NCI-H1436 (cell line): ENCODE data around the gene VEZT.

Experiments used
- DNase-seq: peaks from one replicate; lab custom pipeline; 2025; lab: John Stamatoyannopoulos, UW

The VEZT gene

DNA sequence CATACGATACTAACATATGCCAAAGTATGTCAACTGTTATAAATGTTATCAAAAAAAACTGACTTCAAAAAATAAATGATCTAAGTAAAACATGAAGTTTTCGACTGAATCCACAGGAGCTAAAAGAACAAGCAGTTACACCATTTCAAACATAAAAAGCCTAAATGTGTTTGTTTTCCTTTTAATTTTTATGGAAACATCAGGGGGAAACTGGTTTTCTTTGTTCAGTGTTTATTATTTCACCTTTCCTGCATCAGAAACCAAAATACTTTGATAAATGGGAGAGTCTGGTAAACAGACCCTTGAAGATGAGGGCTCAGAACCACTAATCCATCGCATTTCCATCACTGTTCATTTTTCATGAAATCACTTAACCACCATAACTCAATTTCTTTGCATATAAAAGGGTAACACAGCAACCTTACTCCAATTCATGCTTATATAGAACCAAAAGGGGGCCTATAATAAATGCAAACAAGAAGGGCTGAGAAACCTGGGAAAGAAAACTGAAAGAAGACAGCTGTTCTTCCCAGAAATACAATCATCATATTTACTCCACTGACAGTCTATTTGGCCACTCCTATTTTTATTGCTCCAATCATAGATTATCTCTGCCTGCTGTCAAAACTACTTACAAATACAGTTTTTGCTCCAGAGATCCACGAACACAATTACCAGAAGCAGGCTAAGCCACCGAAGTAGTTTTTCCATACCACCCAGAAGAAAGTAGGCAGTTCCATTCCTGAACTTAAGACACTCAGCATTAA is 17.3 kb upstream of the VEZT start:
- DNase-seq, result no peak

- no peak for DNase-seq
These were observed 16.4 kb upstream of the VEZT start for GRCh38 chr12:95201056-95201670.

GRCh38 chr12:95202691-95203486 is 14.7 kb upstream of the VEZT start:
- DNase-seq, result no peak

DNA sequence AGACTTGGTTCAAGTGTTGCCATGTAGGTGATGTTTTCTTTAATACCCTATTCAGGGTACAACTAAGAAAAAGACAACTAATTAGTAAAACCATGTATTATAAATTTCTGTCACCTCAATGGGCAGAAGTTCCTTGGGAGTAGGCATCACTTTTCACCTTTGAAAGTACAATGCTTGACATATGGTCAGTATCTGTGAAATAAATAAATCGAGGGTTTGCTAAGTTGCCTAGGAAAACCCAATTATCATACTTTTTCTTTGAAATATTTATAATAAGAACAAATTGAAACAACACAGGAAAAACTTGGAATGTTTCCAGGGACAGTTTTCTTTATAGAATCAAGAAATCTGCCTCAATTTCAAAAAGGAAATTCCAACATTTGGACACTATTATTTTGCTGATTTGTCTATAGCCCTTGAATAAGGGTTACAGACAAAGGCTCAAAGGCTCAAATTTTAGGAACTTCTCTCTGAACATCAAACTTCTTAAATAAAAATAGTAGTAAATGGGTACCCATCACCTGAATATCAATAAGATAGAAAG is 14.0 kb upstream of the VEZT start:
- DNase-seq, result no peak

DNA sequence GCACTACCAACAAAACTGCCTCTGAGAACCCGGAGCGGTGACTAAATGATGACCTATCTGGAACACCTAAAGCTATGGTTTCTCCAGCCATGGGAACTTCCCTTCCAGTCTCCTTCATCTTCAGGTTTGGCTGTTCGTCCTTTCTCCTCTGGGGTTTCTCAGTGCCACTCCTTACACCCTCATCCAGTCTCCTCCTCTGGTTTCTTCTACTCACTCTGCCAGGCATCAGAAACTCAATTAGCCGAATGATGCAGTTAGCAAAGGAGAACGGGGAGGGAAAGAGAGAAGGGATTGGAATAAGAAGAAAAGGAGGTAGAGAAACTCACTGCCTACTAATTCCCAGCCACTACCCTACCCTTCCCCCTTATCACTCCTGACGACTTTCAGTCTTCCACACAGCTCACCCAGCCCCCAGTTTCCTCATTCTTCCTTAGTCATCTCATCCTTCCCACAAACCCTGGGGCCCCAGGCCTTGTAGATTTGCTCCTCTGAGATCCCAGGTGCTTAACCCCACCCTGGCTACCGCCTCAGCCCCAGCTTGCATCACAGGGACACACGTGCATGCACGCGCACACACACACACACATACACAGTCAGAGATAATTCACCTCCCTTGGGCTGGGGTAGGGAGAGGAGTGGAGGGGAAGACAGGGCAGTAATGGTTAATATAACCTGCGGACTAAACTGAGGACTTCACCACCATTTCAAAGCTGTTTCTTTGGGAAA is 13.3 kb upstream of the VEZT start:
- DNase-seq, result no peak

DNA sequence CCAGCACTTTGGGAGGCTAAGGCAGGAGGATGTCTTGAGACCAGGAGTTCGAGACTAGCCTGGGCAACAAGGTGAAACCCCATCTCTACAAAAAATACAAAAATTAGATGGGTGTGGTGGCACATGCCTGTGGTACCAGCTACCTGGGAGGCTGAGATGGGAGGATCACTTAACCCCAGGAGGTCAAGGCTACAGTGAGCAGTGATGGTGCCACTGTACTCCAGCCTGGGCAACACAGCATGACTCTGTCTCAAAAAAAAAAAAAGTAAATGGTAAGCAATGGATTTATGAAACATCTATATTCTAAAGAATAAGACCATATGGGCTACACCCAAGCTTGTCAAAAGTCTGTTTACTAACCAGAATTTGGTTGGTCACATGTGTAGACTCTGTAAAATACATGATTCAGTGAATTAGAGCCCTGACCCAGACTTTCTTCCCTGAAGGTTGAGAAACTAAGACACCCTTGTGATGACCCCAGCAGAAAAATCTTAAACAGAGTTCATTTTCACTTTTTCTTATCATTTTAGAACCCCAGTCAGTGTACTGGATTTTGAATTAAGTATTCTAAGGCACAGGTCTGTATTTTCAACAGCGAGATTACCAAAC is 12.5 kb upstream of the VEZT start:
- no peak for DNase-seq

- no peak for DNase-seq
These were observed 11.9 kb upstream of the VEZT start for GRCh38 chr12:95205685-95206084.

- no peak for DNase-seq
These were observed 10.7 kb upstream of the VEZT start for GRCh38 chr12:95206916-95207315.

- DNase-seq, result no peak
These were observed 10.2 kb upstream of the VEZT start for GRCh38 chr12:95207407-95207806.

GRCh38 chr12:95208678-95209077 is 8.9 kb upstream of the VEZT start:
- no peak for DNase-seq

DNA sequence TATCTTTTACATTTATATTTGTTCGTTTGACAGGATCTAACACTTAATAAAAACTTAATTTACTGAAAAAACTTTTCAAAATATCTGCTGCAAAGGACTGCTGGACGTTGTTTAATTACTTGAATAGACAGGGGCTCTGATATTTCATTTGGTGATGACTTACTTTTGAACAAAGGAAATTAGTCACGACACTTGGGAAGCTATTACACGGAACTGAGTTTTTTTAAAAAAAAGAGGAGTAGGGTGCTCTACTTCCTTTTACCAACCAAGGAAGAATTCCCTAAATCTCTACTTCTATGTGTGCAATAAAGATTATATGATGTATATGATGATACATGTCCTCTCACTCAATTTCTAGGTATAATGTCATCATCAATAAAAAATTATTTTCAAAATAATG is 5.0 kb upstream of the VEZT start:
- DNase-seq, result no peak

- no peak for DNase-seq
These were observed 4.5 kb upstream of the VEZT start for GRCh38 chr12:95213119-95213518.

GRCh38 chr12:95213928-95214327 is 3.7 kb upstream of the VEZT start:
- DNase-seq, result no peak

DNA sequence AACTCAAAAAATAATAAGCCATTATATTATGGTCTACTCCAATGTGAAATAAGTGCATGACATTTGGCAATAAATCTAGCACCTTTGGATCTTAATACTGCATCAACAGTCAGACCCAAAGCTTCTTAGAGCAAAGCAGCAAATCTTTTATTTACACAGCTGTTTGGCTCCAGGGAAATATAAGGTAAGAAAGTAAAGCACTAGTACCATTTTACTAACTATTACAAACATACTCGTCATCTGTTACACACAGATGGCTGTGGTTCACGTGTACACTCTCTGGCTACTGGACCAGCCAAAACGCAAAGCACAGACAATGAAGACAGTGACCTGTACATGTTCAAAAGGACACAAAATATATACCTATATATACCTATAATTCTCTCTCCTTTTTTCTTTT is 3.1 kb upstream of the VEZT start:
- DNase-seq, result no peak

GRCh38 chr12:95215949-95216348 is 1.7 kb upstream of the VEZT start:
- DNase-seq, result no peak

GRCh38 chr12:95216711-95217376 is 763 bp upstream of the VEZT start:
- no peak for DNase-seq

- DNase-seq, result peak; percentile 54
These were observed 835 bp downstream of the VEZT start for GRCh38 chr12:95218150-95219133.

DNA sequence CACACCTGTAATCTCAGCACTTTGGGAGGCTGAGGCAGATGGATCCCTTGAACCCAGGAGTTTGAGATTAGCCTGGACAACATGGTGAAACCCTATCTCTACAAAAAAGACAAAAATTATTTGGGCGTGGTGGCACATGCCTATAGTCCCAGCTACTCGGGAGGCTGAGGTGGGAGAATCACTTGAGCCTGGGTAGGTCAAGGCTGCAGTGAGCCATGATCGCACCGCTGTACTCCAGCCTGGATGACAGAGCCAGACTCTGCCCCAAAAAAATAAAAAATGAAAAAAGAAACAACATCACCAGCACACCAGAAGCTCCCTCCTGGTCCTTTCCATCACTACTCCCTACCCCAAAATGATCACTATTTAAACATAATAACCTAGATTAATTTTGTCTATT is 2.6 kb downstream of the VEZT start:
- DNase-seq, result no peak

DNA sequence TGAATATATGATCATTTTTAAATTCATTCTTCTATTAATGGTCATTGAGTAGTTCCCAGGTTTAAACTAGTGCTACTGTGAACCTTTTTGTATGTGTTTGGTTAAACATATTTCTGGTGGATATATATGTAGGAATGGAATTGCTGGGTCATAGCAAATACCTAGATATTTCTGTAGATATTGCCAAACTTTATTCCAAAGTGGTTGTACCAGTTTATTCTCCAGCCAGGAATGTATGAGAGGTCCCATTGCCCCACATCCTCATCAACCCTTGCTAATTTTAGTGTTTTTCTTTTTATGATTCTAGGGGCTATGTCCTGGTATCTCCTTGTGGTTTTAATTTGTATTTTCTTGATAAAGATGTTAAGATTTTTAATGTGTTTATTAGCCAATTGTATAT is 3.1 kb downstream of the VEZT start:
- DNase-seq, result no peak
